HS-5 (cell line): Measurements from ENCODE around the gene CEP72.
"Not testable (repeated sequence)": the region's sequence is repeated elsewhere in the genome, so short reads cannot be mapped to it uniquely, and the experiment has no call there.

Source experiments
- DNase-seq: peaks from one replicate; pipeline ENCODE4 v3.0.0-alpha.2; 2012; ENCODE audit warnings: low read depth

CEP72 gene

GRCh38 chr5:580436-580835, 31.7 kb upstream of the CEP72 start:
- no peak for DNase-seq

GRCh38 chr5:581266-581665, 30.9 kb upstream of the CEP72 start:
- DNase-seq: no peak

DNA sequence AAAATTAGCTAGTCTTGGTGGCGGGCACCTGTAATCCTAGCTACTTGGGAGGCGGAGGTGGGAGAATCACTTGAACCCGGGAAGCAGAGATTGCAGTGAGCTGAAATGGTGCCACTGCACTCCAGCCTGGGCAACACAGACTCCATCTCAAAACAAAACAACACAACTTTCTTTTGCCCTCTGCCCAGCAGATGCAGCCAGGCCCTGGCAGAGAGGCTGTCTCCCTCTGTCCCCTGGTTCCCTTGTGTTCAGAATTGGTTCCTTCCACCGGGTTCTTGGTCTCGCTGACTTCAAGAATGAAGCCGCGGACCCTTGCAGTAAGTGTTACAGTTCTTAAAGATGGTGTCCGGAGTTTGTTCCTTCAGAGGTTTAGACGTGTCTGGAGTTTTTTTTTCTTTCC, 30.2 kb upstream of the CEP72 start:
- DNase-seq: no peak

DNA sequence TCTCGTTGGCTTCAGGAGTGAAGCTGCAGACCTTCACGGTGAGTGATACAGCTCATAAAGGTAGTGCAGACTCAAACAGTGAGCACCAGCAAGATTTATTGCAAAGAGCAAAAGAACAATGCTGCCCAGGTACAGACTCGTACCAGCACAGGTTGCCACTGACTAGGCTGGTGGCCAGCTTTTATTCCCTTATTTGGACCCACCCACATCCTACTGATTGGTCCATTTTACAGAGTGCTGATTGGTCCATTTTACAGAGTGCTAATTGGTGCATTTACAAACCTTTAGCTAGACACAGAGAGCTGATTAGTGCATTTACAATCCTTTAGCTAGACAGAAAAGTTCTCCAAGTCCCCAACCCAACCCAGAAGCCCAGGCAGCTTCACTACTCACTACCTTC, 29.7 kb upstream of the CEP72 start:
- DNase-seq: not testable (repeated sequence)

- no peak for DNase-seq
Measured at GRCh38 chr5:582936-583635, 29.1 kb upstream of the CEP72 start.

DNA sequence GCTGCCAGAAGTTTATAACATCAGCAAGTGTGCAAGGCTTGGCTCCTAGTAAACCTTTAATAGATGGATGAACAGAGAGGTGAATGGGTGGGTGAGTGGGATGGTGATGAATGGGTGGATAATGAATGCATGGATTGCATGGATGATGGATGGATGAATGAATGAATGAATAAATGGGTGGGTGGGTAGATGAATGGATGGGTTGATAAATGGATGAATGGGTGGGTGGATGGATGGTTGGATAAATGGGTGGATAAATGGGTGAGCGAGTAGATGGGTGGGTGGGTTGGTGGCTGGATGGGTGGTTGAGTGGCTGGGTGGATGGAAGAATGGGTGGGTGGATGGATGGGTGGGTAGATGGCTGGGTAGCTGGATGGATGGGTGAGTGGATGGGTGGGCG, 28.5 kb upstream of the CEP72 start:
- no peak for DNase-seq

DNA sequence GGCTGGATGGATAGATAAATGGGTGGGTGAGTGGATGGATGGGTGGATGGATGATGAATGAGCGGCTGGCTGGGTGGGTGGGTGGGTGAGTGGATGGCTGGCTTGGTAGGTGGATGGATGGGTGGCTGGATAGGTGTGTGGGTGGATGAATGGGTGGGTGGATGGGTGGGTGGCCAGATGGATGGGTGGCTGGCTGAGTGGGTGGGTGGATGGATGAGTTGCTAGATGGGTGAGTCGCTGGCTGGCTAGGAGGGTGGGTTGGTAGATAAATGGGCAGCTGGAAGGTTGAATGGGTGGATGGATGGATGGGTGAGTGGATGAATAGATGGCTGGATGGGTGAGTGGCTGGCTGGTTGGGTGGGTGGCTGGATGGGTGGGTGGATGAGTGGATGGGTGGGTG, 27.9 kb upstream of the CEP72 start:
- DNase-seq: no peak

DNA sequence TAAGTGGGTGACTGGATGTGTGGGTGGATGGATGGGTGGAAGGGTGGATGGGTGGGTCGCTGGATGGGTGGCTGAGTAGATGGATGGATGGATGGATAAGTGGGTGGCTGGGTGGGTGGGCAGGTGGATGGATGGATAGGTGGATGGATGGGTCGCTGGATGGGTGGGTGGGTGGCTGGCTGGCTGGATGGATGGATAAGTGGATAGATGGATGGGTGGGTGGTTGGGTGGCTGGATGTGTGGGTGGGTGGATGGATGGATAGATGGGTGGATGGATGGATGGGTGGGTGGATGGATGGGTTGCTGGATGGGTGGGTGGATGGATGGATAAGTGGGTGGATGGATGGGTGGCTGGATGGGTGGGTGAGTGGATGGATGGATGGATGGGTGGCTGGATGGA, 27.3 kb upstream of the CEP72 start:
- no peak for DNase-seq

- no peak for DNase-seq
Measured at GRCh38 chr5:585556-585955, 26.6 kb upstream of the CEP72 start.

GRCh38 chr5:585962-586628, 26.0 kb upstream of the CEP72 start:
- DNase-seq: no peak

DNA sequence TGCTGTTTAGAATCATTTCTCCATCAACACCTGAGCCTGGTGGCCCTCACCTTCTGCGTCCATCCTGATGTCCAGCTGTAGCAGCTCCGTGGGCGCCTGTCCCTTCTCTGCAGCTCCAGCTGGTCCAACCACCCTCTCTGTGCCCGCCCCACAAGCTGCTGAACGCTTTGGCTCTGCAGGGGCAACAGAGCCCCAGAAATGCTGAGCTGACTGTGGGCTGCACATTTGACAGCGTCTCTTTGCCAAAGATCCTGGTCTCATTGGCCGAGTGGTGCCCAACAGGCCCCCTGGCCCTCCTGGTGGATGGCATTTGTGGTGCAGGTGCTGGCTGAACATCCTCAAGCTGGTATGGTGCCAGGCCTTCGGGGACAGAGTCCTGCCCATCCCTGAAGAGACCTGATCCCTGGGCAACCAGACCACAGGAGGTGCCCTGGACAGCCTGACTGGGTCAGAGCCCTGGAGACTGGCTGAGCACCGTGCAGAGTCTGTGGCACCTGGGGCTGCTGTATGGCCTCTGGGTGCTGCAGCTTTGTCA, 25.3 kb upstream of the CEP72 start:
- no peak for DNase-seq

DNA sequence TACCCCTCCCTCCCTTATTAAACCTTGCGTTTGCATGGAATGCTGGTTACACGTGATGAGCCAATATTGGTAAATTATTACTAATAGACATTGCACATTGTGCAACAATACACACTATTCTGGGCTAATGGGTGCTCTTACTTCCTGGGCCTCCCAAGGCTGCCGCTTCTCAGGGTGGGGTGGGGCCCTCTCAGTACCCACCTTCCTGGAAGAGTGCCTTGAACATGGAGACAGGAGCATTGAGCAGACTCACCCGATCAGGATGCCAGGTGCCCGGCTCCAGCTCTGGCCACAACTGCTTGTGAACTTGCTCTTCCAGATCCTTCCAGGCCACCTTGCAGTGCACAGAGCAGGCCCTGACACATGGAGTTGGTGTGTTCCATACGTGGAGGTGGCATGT, 24.7 kb upstream of the CEP72 start:
- no peak for DNase-seq

DNA sequence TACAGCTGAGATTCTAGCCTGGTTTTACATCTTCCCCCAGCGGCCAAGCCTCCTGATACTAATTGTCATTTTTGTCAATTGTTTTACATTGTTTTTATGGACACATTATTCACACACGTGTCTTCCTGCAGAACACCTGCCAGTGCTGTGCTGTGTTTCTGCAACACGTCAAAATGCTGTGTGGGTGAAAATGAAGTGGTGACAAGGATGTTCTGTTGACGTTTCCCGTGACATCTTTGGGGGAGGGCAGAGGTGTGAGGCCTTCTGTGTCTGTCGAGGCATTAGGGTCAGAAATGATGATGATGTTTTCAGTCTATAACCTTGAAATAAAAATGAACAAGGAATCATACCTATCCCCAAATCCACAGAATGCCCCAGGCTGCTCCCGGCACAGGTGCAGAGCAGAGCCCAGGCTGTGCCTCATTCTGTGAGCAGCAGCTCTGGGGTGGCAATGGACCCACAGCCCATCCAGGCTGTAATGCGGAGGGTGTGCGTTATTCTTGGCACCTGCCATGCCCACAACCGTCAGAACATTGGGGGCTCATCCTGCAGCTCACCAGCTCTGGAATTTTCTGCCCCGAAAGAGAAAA, 23.6 kb upstream of the CEP72 start:
- DNase-seq: no peak

DNA sequence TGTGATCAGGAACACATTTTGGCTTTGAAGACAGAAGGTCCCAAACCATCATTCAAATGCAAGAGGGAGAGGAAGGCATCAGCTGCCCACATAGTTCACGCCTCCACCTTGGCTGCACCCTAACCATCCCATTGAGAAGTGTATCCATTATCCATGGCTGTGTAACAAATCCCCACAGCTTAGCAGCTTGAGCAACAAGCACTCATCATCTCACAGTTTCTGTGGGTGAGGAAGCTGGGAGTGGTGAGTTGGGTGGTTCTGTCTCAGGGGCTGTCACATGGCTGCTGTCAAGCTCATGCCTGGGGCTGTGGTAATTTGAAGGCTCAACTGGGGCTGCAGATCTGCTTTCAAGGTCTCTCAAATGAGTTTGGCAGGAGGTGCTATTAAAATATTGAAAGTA, 23.0 kb upstream of the CEP72 start:
- DNase-seq: no peak

- DNase-seq: no peak
Measured at GRCh38 chr5:589588-589987, 22.6 kb upstream of the CEP72 start.

GRCh38 chr5:590346-590745, 21.8 kb upstream of the CEP72 start:
- DNase-seq: no peak

- DNase-seq: no peak
Measured at GRCh38 chr5:591746-592145, 20.4 kb upstream of the CEP72 start.

DNA sequence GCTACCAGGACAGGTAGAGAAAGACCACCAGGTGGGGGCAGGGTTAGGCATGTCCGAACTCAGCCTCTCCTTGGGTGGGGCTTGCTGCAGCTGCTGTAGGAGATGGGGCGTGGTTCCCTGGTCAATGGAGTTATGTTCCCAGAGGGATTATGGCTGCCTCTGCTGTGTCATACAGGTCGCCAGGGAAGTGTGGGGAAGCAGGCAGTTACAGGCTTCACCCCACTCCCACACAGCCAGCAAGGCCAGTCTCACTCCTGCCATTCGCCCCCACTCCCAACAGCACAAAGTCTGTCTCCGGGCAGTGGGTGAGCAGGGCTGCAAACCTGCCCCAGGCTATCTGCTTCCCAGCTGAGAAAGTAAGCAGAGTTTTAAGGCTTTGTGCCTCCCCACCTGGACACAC, 20.0 kb upstream of the CEP72 start:
- DNase-seq: no peak

DNA sequence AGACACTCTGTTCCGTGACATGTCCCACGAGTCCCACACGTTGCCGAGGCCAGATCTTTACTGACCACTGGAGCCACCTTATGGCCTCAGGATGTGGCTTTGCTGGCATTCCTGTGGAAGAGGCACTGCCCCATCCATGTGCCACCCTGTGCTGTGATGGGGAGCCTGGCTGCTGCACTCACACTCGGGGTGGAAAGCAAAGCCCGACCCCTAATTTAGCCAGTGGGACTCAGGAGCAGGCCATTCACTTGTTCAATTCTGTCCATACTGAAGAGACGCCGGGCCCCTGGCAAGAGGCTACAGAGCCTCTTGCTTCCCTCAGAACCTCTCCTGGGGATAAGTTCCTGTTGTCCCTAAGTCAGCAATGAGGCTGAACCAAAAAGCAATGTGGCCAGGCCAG, 18.6 kb upstream of the CEP72 start:
- no peak for DNase-seq

- DNase-seq: no peak
Measured at GRCh38 chr5:594226-594860, 17.8 kb upstream of the CEP72 start.

GRCh38 chr5:595285-595875, 16.8 kb upstream of the CEP72 start:
- no peak for DNase-seq

DNA sequence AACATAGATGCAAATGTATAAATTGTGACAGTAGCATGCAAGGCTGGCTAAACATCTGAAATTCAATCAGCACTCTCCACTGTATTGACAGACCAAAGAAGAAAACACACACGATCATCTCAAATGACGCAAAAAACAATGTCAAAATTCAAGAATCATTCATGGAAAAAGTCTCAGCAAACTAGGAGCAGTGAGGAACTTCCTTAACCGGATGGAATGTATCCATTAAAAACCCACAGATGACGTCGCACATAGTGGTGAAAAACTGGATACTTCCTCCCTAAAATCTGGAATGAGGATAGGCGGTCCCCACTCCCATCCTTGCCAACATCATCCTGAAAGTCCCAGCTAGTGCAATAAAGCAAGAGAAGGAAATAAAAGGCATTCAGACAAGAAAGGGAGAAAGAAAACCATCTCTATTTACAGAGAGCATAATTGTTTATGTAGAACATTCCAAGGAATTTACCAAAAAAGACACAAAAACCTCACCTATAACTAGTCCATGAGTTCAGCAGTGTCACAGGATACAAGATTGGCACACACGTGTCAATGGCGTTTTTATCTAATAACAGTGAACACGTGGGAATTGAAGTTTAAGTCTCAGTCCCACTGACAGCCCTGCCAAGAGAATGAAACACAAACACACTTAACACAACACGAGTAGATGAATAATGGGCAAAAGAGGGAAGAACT, 14.1 kb upstream of the CEP72 start:
- DNase-seq: no peak
